ENCODE measurements around the gene SALL1. TPM values are rescaled to one million over a fixed set of nuclear protein-coding genes. Genes with fewer than 3 reads are reported as not detected.

SALL1 gene
- total RNA-seq (2012; rRNA removed) (0.83 and 0.90 TPM in 2 replicates), polyA plus RNA-seq (2012; rRNA removed) (4.8 and 5.2 TPM in 2 replicates), Bru-seq, nascent RNA (percentile 52 among the genes with signal in this experiment), BruChase-seq, experiment 1, labeled RNA remaining after a 6-hour chase (percentile 43 among the genes with signal in this experiment), BruChase-seq, experiment 2, labeled RNA remaining after a 2-hour chase (percentile 57 among the genes with signal in this experiment)
- polyA plus RNA-seq (2012; cell fraction: cytosol; rRNA removed), result 1.9 and 2.5 TPM in 2 replicates
- polyA plus RNA-seq (2012; cell fraction: nucleus; rRNA removed; ENCODE audit: low replicate concordance), result 5.5 and 7.8 TPM in 2 replicates
- long read RNA-seq, partial matches to known transcripts, result 8 of 9 reads
- long read RNA-seq, other reads (novel, unspliced or antisense), result 1 of 9 reads

GRCh38 chr16:51150888-51151320, at the start of gene SALL1:
Gene SALL1, minus strand, starts transcription at chr16:51151270. Its CDS starts 29 bp downstream, at chr16:51151241.
- peak within 1 kb of the TSS; percentile 86 for H3K9ac ChIP-seq (ENCODE audit: low read depth, low read length)

More at GRCh38 chr16:51150888-51151320, at the start of gene SALL1:
- H3K27me3 ChIP-seq (ENCODE audit: control insufficient read depth, insufficient read depth, low read length), result peaks cover 2% of the 10 kb centered on the region; the same call in 1 of the 2 replicates
- H4K5ac ChIP-seq (ENCODE audit: low read depth, low read length), result peak within 1 kb of the TSS; percentile 62
- ATAC-seq (ENCODE audit: low read depth) (no peak), DNase-seq (no peak)
- no TSS peak for BruUV-seq (replicated peaks)
- H4K8ac ChIP-seq (ENCODE audit: low read depth in 2 of 2, low read length in 2 of 2), result peak within 1 kb of the TSS; percentile 61 to 88; a peak in 3 of 4 replicates
- peak within 1 kb of the TSS; percentile 90 for H3K56ac ChIP-seq (ENCODE audit: extremely low read depth, insufficient read depth, low read length)
- peak within 1 kb of the TSS; percentile 89 for H3K4me3 ChIP-seq (ENCODE audit: insufficient read depth, low read depth, low read length)
- peaks cover 5% of the 10 kb centered on the region for H3K4me1 ChIP-seq (ENCODE audit: control insufficient read depth, insufficient read depth, low read length)
- peak within 1 kb of the TSS; percentile 77 for H2BK120ac ChIP-seq (ENCODE audit: low read depth, low read length)
- in situ Hi-C loops (cut with MboI; ENCODE audit: low sequenced_read_pairs), result no loop called here
- peak within 1 kb of the TSS; percentile 76 for H3K18ac ChIP-seq (ENCODE audit: low read depth, low read length)
- H2AK5ac ChIP-seq (ENCODE audit: low read depth, low read length), result peak within 1 kb of the TSS; percentile 56
- peak within 1 kb of the TSS; percentile 79 for H4K91ac ChIP-seq (ENCODE audit: insufficient read depth, low read depth, low read length)
- H3K14ac ChIP-seq (replicated peaks; ENCODE audit: low read depth, low read length), result peak within 1 kb of the TSS; percentile 89
- peaks cover 12% of the 10 kb centered on the region; the same call in 1 of the 2 replicates for H4K20me1 ChIP-seq (ENCODE audit: insufficient read depth, low read length)
- H3K4ac ChIP-seq (ENCODE audit: low read depth, low read length), result peak within 1 kb of the TSS; percentile 85
- H3K36me3 ChIP-seq (ENCODE audit: control insufficient read depth, insufficient read depth, low read length), result no peaks in the 10 kb centered on the region; the same call in 1 of the 2 replicates
- peak within 1 kb of the TSS; percentile 83 for H2BK5ac ChIP-seq (ENCODE audit: low read depth, low read length, poor library complexity, severe bottlenecking)
- H3K9me1 ChIP-seq (ENCODE audit: insufficient read depth, low read length), result 0 out of 2 replicates have a peak, but pooled peaks cover 3% of the 10 kb centered on the region
- TF ChIP-seq FOS (IDR thresholded peaks at IDR 0.05; ENCODE audit: low read depth, low read length) (no peak), MXI1 (IDR thresholded peaks at IDR 0.05; ENCODE audit: borderline replicate concordance, low read depth, low read length) (no peak), POLR2A (IDR thresholded peaks at IDR 0.05; ENCODE audit: low read depth, low read length) (no peak; the same call in 1 of the 2 replicates), CTCF (conservative IDR thresholded peaks at IDR 0.05; ENCODE audit: low read depth, low read length) (no peak), MAFK (IDR thresholded peaks at IDR 0.05; ENCODE audit: low read depth, low read length) (no peak), RAD21 (IDR thresholded peaks at IDR 0.05; ENCODE audit: low read length) (no peak), RFX5 (IDR thresholded peaks at IDR 0.05; ENCODE audit: low read depth, low read length) (no peak), USF2 (IDR thresholded peaks at IDR 0.05; ENCODE audit: low read depth, low read length) (no peak), SMC3 (IDR thresholded peaks at IDR 0.05; ENCODE audit: low read depth, low read length) (no peak), MAZ (IDR thresholded peaks at IDR 0.05; ENCODE audit: borderline replicate concordance, low read depth, low read length) (no peak), CEBPB (IDR thresholded peaks at IDR 0.05; ENCODE audit: low read depth, low read length) (no peak), BHLHE40 (IDR thresholded peaks at IDR 0.05; ENCODE audit: low read depth, low read length) (no peak), NFE2L2 (IDR thresholded peaks at IDR 0.05; ENCODE audit: low read depth, low read length) (no peak), ELK1 (IDR thresholded peaks at IDR 0.05; ENCODE audit: borderline replicate concordance, low read depth, low read length) (no peak)
- peak within 1 kb of the TSS; percentile 90 for H2AFZ ChIP-seq (replicated peaks; ENCODE audit: low read length, poor library complexity)
- ChIA-PET CTCF (no interaction called here), POLR2A (ENCODE audit: unreplicated experiment) (no interaction called here)
- intact Hi-C loops (cut with micrococcal nuclease), result loop anchor here (1.0 to 10.0 kb wide), 5 partner anchors 174 to 831 kb away; no protein-coding TSS in a partner anchor
- peak within 1 kb of the TSS; percentile 85 for H2AK9ac ChIP-seq (replicated peaks; ENCODE audit: low read depth, low read length, poor library complexity)
- H2BK20ac ChIP-seq (ENCODE audit: low read depth, low read length), result no peak within 1 kb of the TSS
- 0 out of 3 replicates have a peak within 1 kb of the TSS, but pooled peaks have one; percentile 43 for H2BK15ac ChIP-seq (ENCODE audit: low read depth, low read length)
- dilution Hi-C loops (cut with HindIII; ENCODE audit: low sequenced_read_pairs, unreplicated experiment), result no loop called here
- H3K23ac ChIP-seq (ENCODE audit: low read depth, low read length), result peak within 1 kb of the TSS; percentile 95
- H3K79me1 ChIP-seq (ENCODE audit: low read depth in 1 of 2, low read length in 2 of 2), result peaks cover 0 to 20% of the 10 kb centered on the region in 2 experiments; a peak in 1 of 4 replicates
- H3K9me3 ChIP-seq (ENCODE audit: control insufficient read depth, insufficient read depth, low read length), result no peaks in the 10 kb centered on the region
- peak within 1 kb of the TSS; percentile 73 for H3K4me2 ChIP-seq (ENCODE audit: low read depth, low read length)
- H3K27ac ChIP-seq (ENCODE audit: insufficient read depth, low read length), result peak within 1 kb of the TSS; percentile 90
- WGBS, 2 experiments (ENCODE audit: extremely low coverage in 2 of 2, insufficient read length in 1 of 2), result no CpG with 5 or more reads among the region's 38 CpGs
